HUES48 (cell line): ENCODE results near the gene CAMSAP2.

ENCODE experiments used
- H3K27ac ChIP-seq: one replicate; pipeline ENCODE4 v1.7.0; 2013; ENCODE audit warnings: low read depth, low read length, inconsistent platforms
- H3K27me3 ChIP-seq: 2 replicates; pipeline ENCODE4 v1.6.1; 2013; ENCODE audit warnings: mild to moderate bottlenecking, low read length; ENCODE audit not compliant: control insufficient read depth, insufficient read depth
- H3K36me3 ChIP-seq: 2 replicates; pipeline ENCODE4 v1.6.1; 2013; ENCODE audit warnings: low read length; ENCODE audit not compliant: control insufficient read depth, insufficient read depth
- H3K4me1 ChIP-seq: 2 replicates; pipeline ENCODE4 v1.6.1; 2013; ENCODE audit warnings: mild to moderate bottlenecking, low read length; ENCODE audit not compliant: control insufficient read depth, insufficient read depth
- H3K4me3 ChIP-seq: 2 replicates; pipeline ENCODE4 v1.5.1; 2013; ENCODE audit warnings: mild to moderate bottlenecking, low read depth, low read length
- H3K9ac ChIP-seq: 2 replicates; pipeline ENCODE4 v1.6.1; 2013; ENCODE audit warnings: mild to moderate bottlenecking, low read depth, low read length, moderate library complexity
- H3K9me3 ChIP-seq: 2 replicates; pipeline ENCODE4 v1.6.1; 2013; ENCODE audit warnings: low read length; ENCODE audit not compliant: control insufficient read depth, insufficient read depth

The CAMSAP2 gene

GRCh38 chr1:200762089-200762488 lies 23.4 kb downstream of the CAMSAP2 start:
- Histone ChIP-seq H3K9me3 (no peaks in the 10 kb centered on the region), H3K9ac (no peak overlapping the region), H3K4me1 (peaks cover 12% of the 10 kb centered on the region), H3K36me3 (peaks cover 36% of the 10 kb centered on the region), H3K4me3 (no peak overlapping the region), H3K27ac (no peak overlapping the region), H3K27me3 (no peaks in the 10 kb centered on the region)

GRCh38 chr1:200767321-200767720 lies 28.6 kb downstream of the CAMSAP2 start:
- Histone ChIP-seq H3K27ac (no peak overlapping the region), H3K9ac (no peak overlapping the region), H3K4me1 (no peaks in the 10 kb centered on the region), H3K27me3 (no peaks in the 10 kb centered on the region), H3K36me3 (peaks cover 34% of the 10 kb centered on the region), H3K4me3 (no peak overlapping the region), H3K9me3 (no peaks in the 10 kb centered on the region)

GRCh38 chr1:200771625-200772555 lies 33.2 kb downstream of the CAMSAP2 start:
- no peaks in the 10 kb centered on the region for H3K9me3 ChIP-seq
- H3K4me1 ChIP-seq: no peaks in the 10 kb centered on the region
- H3K4me3 ChIP-seq: no peak overlapping the region
- H3K27ac ChIP-seq: no peak overlapping the region
- H3K9ac ChIP-seq: no peak overlapping the region
- H3K27me3 ChIP-seq: no peaks in the 10 kb centered on the region
- peaks cover 18% of the 10 kb centered on the region for H3K36me3 ChIP-seq

GRCh38 chr1:200774311-200774710 lies 35.6 kb downstream of the CAMSAP2 start:
- Histone ChIP-seq H3K27me3 (no peaks in the 10 kb centered on the region), H3K9me3 (no peaks in the 10 kb centered on the region), H3K27ac (no peak overlapping the region), H3K4me1 (peaks cover 1% of the 10 kb centered on the region; the same call in 1 of the 2 replicates), H3K36me3 (peaks cover 6% of the 10 kb centered on the region; the same call in 1 of the 2 replicates), H3K4me3 (no peak overlapping the region), H3K9ac (no peak overlapping the region)

- H3K4me3 ChIP-seq: no peak overlapping the region
These were observed 36.2 kb downstream of the CAMSAP2 start for GRCh38 chr1:200774735-200775444.

GRCh38 chr1:200775850-200776249 lies 37.2 kb downstream of the CAMSAP2 start:
- H3K36me3 ChIP-seq: 0 out of 2 replicates have a peak, but pooled peaks cover 4% of the 10 kb centered on the region
- H3K4me3 ChIP-seq: no peak overlapping the region
- H3K4me1 ChIP-seq: peaks cover 14% of the 10 kb centered on the region
- H3K27me3 ChIP-seq: no peaks in the 10 kb centered on the region
- no peaks in the 10 kb centered on the region for H3K9me3 ChIP-seq
- no peak overlapping the region for H3K27ac ChIP-seq
- H3K9ac ChIP-seq: no peak overlapping the region

More at GRCh38 chr1:200774735-200775444, 36.2 kb downstream of the CAMSAP2 start:
- Histone ChIP-seq H3K9me3 (no peaks in the 10 kb centered on the region), H3K27ac (no peak overlapping the region), H3K9ac (no peak overlapping the region), H3K4me1 (peaks cover 5% of the 10 kb centered on the region; the same call in 1 of the 2 replicates), H3K36me3 (0 out of 2 replicates have a peak, but pooled peaks cover 4% of the 10 kb centered on the region), H3K27me3 (no peaks in the 10 kb centered on the region)

- Histone ChIP-seq H3K27ac (no peak overlapping the region), H3K4me3 (no peak overlapping the region), H3K4me1 (peaks cover 17% of the 10 kb centered on the region), H3K27me3 (no peaks in the 10 kb centered on the region), H3K9ac (no peak overlapping the region), H3K36me3 (peaks cover 10% of the 10 kb centered on the region), H3K9me3 (peaks cover 1% of the 10 kb centered on the region; the same call in 1 of the 2 replicates)
These were observed 38.3 kb downstream of the CAMSAP2 start for GRCh38 chr1:200776949-200777348.

GRCh38 chr1:200778766-200779165 lies 40.1 kb downstream of the CAMSAP2 start:
- Histone ChIP-seq H3K9me3 (peaks cover 7% of the 10 kb centered on the region; the same call in 1 of the 2 replicates), H3K9ac (no peak overlapping the region), H3K36me3 (peaks cover 13% of the 10 kb centered on the region), H3K27ac (no peak overlapping the region), H3K4me1 (peaks cover 17% of the 10 kb centered on the region), H3K27me3 (no peaks in the 10 kb centered on the region), H3K4me3 (no peak overlapping the region)

GRCh38 chr1:200779326-200779725 lies 40.6 kb downstream of the CAMSAP2 start:
- H3K27me3 ChIP-seq: no peaks in the 10 kb centered on the region
- H3K4me1 ChIP-seq: peaks cover 17% of the 10 kb centered on the region
- no peak overlapping the region for H3K9ac ChIP-seq
- H3K27ac ChIP-seq: no peak overlapping the region
- H3K4me3 ChIP-seq: no peak overlapping the region
- peaks cover 13% of the 10 kb centered on the region for H3K36me3 ChIP-seq
- peaks cover 7% of the 10 kb centered on the region; the same call in 1 of the 2 replicates for H3K9me3 ChIP-seq

GRCh38 chr1:200780545-200781369 lies 42.1 kb downstream of the CAMSAP2 start:
- no peaks in the 10 kb centered on the region for H3K27me3 ChIP-seq
- H3K27ac ChIP-seq: no peak overlapping the region
- peak overlapping the region; percentile 1; the same call in 1 of the 2 replicates for H3K4me3 ChIP-seq
- no peak overlapping the region for H3K9ac ChIP-seq
- H3K36me3 ChIP-seq: peaks cover 13% of the 10 kb centered on the region
- H3K4me1 ChIP-seq: peaks cover 17% of the 10 kb centered on the region
- H3K9me3 ChIP-seq: peaks cover 7% of the 10 kb centered on the region; the same call in 1 of the 2 replicates
